Keratinocyte (primary cell): ENCODE data around the gene ELMOD1.

Experiments used
- CTCF ChIP-seq, 3 experiments: IDR thresholded peaks in 1 of 3; conservative IDR thresholded peaks in 1 of 3; optimal IDR thresholded peaks in 1 of 3; 2 replicates in 2 of 3; 3 replicates in 1 of 3; pipeline versions ENCODE3 to v1.5.1; 2011; ENCODE audit warnings: low read length in 3 of 3, mild to moderate bottlenecking in 3 of 3, moderate library complexity in 2 of 3, control low read depth in 1 of 3, inconsistent platforms in 1 of 3; ENCODE audit not compliant: insufficient read depth in 2 of 3; ENCODE audit errors: extremely low read depth in 1 of 3
- EZH2 ChIP-seq: IDR thresholded peaks from one replicate; pipeline ENCODE4 v1.6.1; 2012; ENCODE audit warnings: inconsistent platforms, mild to moderate bottlenecking, low read length, moderate library complexity

- TF ChIP-seq CTCF (optimal IDR thresholded peaks at IDR 0.05 in 1 of 3, IDR thresholded peaks at IDR 0.05 in 1 of 3, conservative IDR thresholded peaks at IDR 0.05 in 1 of 3; ENCODE audit: extremely low read depth in 1 of 3, insufficient read depth in 2 of 3, low read length in 3 of 3) (no peak), EZH2 (no peak)
Observed at GRCh38 chr11:107695446-107695845, 104.5 kb downstream of the ELMOD1 start.
